Non-pigmented ciliary epithelial cell (primary cell): ENCODE measurements around the gene H2BW1.
"Not testable (repeated sequence)": the region's sequence is repeated elsewhere in the genome, so short reads cannot be mapped to it uniquely, and the experiment has no call there.

ENCODE experiments used
- DNase-seq: peaks from one replicate; pipeline ENCODE4 v3.0.0-alpha.2; 2010; ENCODE audit warnings: low read depth

Gene H2BW1, protein sequence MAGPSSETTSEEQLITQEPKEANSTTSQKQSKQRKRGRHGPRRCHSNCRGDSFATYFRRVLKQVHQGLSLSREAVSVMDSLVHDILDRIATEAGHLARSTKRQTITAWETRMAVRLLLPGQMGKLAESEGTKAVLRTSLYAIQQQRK

DNA sequence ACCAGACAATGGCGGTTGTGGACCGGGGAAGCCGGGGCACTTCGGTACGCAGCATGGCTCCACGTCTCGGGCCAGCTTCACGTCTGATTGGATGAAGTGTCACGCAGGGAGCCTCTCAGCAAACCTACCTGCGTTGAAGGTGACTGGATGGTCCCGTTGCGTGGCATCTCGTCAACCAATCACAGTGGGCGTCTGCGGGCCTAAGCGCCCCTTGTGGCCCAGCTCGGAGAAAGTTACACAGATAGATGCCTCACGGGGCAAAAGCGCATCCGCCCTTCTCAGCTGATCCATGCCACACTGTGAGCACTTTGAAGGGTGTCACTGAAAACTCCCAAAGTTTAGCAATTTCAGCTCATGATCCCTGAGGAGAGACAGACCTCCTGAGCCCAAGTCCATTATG, at the start of gene H2BW1:
Gene H2BW1 (minus strand): TSS at position 103 of the 400 bp plus-strand sequence. CDS start 132 bp downstream, outside the sequence.
- DNase-seq: no peak

DNA sequence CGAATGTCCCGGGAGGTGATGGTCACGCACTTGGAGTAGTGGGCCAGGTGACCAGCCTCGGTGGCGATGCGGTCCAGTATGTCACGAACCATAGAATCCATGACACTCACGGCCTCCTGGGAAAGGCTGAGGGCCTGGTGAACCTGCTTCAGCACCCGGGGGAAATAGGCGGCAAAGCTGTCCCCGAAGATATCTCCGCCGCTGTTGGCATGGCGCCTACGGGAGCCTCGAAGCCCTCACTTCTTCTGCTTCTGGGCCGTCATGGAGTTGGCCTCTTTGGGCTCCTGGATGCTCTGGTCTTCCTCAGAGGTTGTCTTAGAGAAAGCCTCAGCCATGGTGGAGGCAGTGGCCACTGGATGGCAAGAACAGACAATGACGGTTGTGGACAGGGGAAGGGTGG, 49.1 kb upstream of the H2BW1 start:
- not testable (repeated sequence) for DNase-seq

DNA sequence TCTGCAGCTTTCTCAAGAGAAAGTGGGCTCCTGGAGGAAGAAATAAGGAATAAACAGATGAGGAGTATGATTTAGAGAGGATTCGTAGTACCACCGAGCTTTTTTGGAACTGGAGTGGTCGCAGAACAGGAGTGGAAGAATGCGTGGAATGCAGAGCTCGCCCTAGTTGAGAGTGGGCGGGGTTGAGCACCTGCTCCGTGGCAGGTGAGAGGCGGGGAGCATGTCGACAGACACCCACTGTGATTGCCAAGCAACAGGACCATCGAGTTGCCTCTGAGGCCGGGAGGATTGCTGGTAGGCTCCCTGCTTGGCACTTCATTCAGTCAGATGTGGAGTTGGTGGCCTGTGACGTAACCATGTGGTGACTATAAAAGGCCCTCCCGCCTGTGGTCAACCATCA, 41.4 kb upstream of the H2BW1 start:
- not testable (repeated sequence) for DNase-seq

DNA sequence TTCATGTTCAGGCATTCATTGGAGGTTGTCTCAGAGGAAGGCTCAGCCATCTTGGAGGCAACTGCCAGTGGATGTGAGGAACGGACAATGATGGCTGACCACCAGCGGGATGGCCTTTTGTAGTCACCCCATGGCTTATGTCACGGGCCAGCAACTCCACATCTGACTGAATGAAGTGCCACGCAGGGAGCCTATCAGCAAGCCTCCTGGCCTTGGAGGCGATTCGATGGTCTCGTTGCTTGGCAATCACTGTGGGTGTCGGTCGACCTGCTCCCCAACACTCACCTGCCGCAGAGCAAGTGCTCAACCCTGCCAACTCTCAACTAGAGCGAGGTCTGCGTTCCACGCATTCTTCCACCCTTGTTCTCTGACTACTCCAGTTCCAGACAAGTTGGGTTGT, 33.7 kb upstream of the H2BW1 start:
- DNase-seq: no peak

DNA sequence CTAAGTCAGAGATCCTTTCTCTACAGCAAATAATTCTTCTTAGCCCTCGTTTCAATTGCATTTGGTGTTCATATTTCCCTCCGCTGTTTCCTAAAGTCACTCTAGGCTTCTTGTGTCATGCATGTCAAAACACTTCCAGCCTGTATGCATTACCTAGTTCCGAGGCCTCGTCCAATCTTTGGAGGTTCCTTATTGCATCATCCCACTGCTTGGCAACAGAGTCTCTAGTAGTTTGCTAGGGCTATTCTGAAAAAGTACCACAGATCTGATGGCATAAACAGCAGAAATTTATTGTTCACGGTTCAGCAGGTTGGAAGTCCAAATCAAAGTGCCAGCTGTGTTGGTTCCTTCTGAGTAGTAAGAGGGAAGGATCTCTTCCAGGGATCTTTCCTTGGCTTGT, 32.1 kb upstream of the H2BW1 start:
- no peak for DNase-seq

DNA sequence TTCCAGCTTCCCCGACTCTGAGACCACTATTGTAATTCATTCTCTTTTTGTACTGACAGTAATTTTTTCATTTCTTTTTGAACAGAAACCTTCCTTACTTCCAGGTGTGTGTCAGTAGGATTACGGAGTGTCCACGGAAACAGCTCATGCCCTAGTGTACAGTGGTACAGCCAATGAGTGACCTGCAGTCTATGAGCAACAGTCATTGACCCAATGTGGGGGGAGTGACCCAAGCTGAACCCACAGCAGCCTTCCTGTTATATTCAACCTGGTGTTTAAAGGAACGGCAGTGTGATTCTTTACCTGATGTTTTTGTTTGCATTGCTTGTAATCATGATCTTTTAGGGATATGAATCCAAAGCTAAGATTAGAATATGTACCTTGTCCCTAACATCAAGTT, 27.5 kb upstream of the H2BW1 start:
- no peak for DNase-seq

DNA sequence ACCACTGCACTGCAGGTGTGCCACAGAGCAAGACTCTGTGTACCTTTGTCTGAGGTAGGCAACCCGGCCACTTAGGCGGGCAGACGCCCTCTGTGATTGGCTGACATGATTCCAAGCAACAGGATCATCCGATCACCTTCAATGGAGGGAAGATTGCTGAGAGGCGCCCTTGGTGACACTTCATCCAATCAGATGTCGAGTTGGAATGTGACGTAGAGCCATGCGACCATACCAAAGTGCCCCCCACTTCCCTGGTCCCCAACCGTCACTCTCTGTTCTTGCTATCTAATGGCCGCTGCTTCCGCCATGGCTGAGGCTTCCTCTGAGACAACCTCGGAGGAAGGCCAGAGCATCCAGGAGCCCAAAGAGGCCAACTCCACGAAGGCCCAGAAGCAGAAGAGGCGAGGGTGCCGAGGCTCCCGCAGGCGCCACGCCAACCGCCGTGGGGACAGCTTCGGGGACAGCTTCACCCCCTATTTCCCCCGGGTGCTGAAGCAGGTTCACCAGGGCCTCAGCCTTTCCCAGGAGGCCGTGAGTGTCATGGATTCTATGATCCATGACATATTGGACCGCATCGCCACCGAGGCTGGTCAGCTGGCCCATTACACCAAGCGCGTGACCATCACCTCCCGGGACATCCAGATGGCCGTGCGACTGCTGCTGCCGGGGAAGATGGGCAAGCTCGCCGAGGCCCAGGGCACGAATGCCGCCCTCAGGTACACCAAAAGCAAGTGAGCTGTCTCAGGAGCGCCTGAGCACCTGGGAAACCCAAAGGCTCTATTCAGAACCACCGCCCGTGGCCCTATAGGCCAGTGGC, 26.4 kb upstream of the H2BW1 start, which contains the start of gene H2BW2:
Gene H2BW2 (plus strand): TSS at position 268 of the 817 bp plus-strand sequence. CDS start 39 bp downstream, at position 307.
- no peak for DNase-seq

DNA sequence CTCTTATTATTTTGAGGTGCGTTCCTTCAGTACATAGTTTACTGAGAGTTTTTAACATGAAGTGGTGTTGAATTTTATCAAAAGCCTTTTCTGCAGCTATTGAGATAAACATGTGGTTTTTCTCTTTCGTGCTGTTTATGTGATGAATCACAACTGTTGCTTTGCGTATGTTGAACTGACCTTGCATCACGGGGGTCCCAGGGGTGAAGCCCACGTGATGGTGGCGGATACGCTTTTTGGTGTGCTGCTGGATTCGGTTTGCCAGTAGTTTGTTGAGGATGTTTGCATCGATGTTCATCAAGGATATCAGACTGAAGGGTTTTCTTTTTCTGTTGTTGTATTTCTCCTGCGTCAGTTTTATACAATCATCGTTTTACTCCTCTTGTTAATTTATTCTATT, 4.6 kb upstream of the H2BW1 start:
- DNase-seq: no peak

DNA sequence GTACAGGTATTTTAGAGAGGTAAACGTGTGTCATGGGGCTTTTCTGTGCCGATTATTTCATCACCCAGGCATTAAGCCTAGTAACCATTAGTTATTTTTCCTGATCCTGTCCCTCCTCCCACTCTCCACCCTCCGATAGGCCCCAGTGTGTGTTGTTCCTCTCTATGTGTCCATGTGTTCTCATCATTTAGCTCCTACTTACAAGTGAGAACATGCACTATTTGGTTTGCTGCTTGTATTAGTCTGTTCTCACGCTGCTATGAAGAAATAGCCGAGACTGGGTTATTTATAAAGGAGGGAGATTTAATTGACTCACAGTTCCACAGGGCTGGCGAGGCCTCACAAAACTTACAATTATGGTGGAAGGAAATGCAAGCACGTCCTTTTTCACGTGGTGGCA, 2.1 kb upstream of the H2BW1 start:
- not testable (repeated sequence) for DNase-seq

DNA sequence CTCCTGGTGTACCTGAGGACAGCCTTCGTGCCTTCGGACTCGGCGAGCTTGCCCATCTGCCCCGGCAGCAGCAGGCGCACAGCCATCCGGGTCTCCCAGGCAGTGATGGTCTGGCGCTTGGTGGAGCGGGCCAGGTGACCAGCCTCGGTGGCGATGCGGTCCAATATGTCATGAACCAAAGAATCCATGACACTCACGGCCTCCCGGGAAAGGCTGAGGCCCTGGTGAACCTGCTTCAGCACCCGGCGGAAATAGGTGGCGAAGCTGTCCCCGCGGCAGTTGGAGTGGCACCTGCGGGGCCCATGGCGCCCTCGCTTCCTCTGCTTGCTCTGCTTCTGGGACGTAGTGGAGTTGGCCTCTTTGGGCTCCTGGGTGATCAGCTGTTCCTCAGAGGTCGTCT, 350 bp downstream of the H2BW1 start:
- no peak for DNase-seq

DNA sequence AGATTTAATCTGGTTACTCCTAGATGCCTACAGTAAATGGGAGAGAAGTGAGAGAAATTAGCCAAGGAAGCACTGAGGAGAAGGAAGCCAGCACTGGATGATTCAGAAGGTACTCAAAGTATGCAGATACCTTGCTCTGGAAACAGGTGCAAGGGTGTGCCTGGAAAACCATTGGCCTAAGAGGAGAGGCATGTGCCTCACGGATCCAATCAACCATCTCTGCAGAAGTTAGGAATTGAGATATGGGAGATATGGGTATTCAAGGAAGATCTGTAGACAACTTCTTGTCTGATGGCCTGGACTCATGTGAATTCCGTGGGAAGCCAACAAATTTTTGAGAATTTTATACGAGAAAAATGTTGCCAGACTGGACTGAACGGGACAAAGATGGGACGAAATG, 4.7 kb downstream of the H2BW1 start:
- DNase-seq: no peak

DNA sequence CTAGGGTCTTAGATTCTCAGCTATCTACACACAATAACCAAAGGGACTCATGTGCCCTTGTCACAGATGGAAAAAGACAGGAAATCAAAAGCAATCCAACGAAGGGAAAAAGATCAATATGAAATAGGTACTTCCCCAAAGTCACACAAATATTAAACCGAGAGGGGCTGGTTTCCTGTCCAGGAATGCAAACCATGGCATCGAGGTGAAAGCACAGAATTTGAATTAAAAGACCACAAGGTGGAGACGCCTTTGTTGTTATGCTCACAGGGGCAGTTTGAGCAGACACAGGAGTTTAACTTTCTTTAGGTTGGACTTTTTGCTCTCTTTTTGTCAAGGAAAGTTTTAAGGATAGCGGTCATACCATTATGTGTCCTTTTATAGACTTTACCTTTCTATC, 14.3 kb downstream of the H2BW1 start:
- no peak for DNase-seq

DNA sequence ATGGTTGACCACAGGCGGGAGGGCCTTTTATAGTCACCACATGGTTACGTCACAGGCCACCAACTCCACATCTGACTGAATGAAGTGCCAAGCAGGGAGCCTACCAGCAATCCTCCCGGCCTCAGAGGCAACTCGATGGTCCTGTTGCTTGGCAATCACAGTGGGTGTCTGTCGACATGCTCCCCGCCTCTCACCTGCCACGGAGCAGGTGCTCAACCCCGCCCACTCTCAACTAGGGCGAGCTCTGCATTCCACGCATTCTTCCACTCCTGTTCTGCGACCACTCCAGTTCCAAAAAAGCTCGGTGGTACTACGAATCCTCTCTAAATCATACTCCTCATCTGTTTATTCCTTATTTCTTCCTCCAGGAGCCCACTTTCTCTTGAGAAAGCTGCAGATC, 30.0 kb downstream of the H2BW1 start:
- not testable (repeated sequence) for DNase-seq

DNA sequence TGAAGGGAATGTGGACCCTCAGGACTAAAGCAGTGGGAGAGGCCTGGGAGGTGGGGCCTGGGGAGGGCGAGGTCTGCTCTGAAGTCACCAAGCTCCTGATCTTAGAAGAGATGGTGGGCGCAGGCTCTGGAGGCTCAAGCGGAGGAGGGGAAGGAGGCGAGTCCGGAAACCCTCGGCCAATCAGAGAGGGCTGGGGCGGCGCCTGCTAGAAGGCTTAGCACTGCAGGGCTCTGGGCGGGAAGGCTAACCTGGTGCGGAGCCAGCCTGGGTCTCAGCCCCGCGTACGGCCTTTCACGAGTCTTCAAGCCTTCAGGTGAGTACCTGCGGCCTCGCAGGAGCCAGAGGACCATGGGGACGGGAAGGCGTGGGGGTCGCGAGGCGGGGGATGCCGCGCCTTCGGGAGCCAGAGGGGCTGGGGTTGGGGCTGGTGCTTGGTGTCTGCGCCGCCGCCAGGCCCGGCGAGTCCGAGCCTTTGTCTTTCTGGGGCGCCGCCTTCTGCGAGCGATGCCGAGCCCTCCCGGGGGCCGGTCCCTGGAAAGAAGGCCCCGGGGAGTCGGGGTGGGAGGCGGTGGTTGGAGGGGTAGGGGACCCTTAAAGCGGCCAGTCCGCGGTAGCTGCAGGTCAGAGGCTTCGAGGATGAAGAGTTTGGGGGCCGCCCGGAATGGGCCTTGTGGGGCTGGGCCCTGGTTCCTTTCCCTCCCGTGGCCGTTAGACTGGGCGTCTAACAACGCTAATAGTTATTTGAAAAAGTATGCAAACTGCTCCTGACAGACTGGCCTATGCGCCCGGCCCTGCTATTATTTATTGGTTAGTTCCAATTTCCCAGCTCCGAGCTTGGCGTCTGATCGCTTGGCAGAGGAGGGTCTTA, 50.9 kb downstream of the H2BW1 start, which contains the start of gene TMSB15B:
Gene TMSB15B (plus strand): TSS at position 217 of the 868 bp plus-strand sequence.
- not testable (repeated sequence) for DNase-seq
